Activated CD8-positive, alpha-beta memory T cell treated with anti-CD3 and anti-CD28 coated beads, Interleukin-2, amount 50 U/mL, for 1 hour (primary cell): Measurements from ENCODE around the gene FHAD1.

Source experiments
- DNase-seq: peaks from one replicate; pipeline ENCODE4 v3.0.0-alpha.2; 2020; ENCODE audit errors: extremely low read depth

FHAD1 gene

DNA sequence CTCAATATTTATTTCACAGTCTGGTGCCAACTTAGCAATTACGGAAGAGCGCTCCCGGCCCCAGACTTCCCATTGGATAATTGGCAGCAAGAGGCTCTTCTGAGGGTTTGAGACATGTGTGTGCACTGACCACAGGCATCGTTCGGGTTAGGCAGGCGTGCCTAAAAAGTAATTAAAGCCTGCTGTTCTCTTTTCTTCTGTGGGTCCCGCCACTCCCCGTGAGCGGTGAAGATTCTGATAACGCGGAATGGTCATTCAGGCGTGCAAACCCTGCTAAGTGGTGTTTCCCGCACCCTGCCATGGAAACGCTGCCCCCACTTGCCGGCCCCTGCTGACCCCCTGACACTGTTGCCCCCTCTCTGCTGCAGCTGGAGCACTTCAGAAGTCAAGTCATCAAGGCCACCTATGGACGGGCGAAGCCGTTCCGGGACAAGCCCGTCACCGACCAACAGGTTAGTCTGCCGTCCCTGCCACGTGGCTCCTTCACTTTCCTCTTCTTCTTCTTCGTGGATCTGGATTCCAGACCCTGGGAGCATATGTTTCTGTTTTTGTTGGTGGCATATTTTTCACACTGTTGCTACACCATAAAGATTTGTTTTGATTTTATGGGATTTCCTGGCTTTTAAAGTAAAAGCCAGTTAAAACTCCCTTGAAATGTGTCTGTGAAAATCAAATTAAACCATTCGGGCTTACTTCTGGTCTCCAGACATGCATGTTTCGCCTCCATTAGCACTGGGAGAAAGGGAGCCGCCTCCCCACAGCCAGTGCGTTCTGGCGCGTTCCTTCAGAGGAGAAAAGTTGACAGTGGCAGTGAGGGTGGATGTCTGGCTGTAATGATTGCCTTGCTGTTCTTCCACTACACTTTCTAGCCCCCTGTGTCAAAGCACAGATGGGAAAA lies 79.9 kb downstream of the FHAD1 start:
- DNase-seq, result no peak

GRCh38 chr1:15328351-15329103 lies 81.5 kb downstream of the FHAD1 start:
- no peak for DNase-seq

DNA sequence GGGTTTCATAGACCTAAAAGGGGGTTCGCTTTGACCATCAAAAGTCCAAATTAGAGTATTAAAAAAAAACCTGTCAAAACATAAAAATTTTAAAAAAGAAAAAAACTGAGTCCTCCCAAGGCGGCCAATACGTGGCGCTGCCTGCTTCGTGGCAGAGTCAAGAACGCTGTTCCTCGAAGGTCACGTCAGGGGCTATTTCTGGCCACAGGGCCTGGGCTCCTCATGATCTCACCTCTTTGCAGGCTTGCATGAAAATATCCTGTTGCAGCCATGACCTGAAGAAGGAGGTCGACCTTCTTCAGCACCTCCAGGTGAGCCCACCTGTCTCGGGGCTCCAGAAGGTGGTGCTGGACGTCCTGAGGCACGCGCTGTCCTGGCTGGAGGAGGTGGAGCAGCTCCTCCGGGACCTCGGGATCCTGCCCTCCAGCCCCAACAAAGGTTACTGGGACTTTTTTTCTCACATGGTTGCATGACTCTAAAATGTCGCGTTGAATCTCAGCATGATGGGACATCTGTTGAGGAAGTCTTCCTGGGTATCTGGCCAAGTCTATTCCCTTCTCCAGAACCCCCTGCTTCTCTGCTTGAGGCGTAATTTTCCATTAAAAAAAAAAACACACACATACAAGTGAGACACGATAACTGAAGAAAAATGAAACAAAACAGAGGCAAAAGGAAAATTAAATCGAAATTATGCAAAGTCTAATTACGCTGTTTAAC lies 82.2 kb downstream of the FHAD1 start:
- DNase-seq, result no peak

DNA sequence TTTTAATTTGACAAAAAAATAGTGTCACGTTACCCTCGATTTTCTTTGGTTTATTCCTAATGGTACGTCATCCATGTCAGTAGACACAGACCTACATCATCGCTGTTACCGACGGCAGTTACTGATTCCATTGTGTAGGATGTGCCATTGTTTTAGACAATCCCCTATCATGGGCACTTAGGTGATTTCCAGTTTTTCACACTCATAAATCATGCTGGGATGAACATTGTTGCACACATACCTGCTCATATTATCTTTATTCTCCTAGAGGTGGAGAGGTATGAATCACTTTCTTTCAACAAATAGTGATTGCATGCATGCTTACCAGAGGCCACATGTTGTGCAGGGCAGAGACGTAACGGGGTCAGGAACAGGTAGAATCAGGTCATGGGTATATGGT lies 83.0 kb downstream of the FHAD1 start:
- DNase-seq, result no peak

GRCh38 chr1:15331180-15331579 lies 84.2 kb downstream of the FHAD1 start:
- DNase-seq, result no peak

GRCh38 chr1:15331734-15332133 lies 84.7 kb downstream of the FHAD1 start:
- no peak for DNase-seq

DNA sequence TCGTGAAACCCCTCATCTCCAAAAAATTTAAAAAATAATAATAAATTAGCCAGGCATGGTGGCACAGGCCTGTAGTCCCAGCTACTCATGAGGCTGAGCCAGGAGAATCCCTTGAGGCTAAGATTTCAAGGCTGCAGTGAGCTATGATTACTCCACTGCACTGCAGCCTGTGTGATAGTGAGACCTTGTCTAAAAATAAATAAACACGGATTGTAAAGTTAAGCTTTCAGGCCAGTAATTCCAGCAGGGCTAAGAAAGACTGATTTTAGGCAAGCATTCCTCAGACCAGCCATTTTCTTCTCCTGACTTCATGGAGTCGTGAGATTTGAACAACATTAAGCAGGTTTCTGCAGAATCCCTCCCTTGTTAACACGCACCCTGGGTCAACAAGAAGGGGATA lies 85.5 kb downstream of the FHAD1 start:
- no peak for DNase-seq

GRCh38 chr1:15332952-15333715 lies 86.1 kb downstream of the FHAD1 start:
- no peak for DNase-seq

DNA sequence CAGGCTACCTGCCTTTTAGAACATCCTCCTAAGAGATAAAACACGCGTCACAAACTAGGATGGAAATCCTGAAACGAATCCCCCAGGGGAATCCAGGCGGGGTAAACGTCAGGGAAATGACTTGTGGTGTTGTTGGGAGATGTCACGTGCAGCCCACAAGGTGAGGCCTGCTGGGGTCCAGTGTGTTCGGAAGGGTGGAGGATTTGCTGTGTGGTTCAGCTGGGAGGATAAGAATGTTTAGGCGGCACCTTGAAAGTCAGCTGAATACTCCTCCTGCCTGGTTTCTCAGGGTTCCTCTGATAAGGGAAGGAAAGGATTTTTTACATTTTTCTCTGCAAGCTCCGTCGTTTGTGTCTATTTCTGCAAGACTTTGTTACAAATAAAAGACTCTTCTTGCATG lies 88.0 kb downstream of the FHAD1 start:
- DNase-seq, result no peak

DNA sequence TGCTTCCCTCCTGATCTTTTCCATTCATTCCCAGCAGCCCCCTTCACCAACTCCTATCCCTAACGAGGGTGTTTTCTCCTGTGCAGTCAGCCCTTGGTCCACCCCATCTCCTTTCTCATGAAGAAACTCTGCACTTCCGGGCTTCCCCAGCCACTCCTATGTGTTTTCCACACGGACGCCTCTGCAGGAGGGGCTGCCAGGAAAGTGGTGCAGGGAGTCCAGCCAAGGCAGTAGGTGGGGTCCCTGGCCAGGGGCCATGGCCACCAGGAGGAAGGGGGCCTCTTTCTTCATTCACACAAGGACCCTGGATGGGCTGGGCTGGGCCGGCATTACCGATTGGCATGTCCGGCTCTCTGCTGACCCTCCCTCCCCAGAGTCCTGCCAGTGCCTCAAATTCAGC lies 89.8 kb downstream of the FHAD1 start:
- no peak for DNase-seq

DNA sequence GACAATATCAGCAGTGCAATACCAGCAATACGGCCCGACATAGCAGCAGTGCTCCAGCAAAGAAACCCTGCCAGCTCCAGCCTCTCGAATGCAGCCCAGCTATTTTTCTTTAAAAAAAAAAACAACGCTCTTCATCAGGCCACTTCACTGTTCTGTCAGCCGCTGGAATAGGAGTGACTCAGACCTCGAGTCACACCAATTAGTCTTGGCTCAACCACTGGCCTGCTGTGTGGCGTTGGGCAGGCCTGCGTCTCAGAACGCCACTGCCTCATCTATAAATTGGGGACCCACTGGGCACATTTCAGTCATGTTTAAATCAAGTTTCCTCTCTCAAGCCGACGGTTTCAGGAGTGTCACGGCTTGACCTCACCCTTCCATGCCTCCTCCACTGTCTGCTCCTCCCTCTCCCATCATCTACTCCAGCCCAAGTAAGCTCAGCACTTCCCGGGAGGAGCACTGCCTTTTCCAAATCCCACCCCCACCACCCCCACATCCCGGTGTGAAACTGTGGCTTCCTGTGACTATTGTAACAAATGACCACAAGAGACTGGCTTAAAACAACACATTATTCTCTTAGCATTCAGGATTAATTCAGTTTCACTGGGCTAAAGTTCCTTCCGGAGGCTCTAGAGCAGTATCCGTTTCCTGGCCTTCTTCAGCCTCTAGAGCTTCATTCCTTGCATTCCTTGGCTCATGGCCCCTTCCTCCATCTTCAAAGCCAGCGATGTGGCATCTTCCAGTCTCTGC lies 90.8 kb downstream of the FHAD1 start:
- DNase-seq, result no peak

DNA sequence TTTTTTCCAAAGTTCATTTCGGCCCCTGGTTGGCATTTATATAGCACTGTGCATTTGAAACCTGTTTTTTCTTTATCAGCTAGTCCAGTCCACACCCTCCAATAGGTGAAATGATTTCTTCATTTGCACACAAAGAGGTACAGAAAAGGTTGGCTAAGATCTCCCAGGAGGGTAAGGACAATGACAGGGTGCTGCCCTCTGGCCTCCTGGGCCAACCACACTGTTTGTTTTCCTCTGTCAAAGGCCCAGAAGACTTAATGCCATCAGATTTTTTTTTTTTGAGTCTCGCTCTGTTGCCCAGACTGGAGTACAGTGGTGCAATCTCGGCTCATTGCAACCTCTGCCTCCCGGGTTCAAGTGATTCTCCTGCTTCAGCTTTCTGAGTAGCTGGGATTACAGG lies 92.5 kb downstream of the FHAD1 start:
- DNase-seq, result no peak

- DNase-seq, result no peak
These were observed 94.2 kb downstream of the FHAD1 start for GRCh38 chr1:15341228-15341627.

- DNase-seq, result no peak
These were observed 94.8 kb downstream of the FHAD1 start for GRCh38 chr1:15341634-15342407.

DNA sequence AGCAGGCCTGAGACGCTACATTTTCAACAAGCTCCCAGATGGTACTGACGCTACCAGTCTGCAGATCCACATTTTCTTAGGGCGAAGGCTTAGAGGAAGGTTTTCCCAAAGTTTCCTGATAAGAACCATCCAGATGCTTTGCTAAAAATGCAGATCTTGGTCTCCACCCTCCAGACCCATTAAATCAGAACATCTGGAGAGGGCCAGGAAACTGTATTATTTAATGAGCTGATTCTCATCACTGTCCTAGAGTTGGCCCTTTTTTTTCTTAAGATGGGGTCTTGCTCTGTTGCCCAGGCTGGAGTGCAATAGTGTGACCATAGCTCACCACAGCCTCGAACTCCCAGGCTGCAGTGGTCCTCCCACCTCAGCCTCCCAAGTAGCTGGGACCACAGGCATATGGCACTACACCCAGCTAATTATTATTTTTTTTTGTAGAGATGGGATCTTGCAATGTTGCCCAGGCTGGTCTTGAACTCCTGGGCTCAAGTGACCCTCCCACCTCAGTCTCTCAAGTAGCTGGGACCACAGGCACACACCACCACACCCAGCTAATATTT lies 95.5 kb downstream of the FHAD1 start:
- DNase-seq, result no peak

- DNase-seq, result no peak
These were observed 96.1 kb downstream of the FHAD1 start for GRCh38 chr1:15343099-15343498.

DNA sequence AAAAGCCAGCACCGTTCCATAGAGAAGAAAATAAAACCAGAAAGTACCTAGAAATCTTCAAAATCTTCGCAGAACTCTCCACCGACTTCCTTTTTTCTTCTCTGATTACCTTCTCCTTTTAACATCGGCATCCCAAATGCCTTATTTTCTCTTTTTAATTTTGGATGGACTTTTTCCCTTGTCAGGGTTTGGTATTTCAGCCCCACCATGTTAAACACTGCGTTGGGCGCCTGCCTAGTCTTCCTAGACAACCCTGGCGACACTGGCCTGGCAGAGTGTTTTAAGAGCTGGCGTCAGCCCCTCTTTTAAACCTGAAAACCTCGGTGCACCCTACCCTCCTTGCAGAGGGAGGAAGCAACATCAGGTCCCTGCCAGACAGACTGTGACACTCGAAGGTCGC lies 96.7 kb downstream of the FHAD1 start:
- no peak for DNase-seq

DNA sequence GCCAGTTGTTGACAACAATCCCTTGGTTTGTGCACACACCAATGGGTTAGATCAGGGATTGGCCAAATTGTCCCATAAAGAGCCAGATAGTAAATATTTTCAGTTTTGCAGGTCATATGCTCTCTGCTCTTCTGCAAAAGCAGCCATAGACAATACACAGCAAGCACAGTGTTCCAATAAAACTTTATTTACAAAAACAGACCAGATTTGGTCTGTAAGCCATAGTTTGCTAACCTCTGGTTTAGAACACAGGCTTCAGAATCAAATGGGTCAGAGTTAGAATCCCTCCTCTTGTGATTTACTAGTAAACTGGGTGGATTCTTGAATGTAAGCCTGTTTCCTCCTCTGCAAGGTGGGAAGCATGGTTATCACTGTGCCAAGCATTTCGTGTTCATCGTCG lies 97.4 kb downstream of the FHAD1 start:
- DNase-seq, result no peak

DNA sequence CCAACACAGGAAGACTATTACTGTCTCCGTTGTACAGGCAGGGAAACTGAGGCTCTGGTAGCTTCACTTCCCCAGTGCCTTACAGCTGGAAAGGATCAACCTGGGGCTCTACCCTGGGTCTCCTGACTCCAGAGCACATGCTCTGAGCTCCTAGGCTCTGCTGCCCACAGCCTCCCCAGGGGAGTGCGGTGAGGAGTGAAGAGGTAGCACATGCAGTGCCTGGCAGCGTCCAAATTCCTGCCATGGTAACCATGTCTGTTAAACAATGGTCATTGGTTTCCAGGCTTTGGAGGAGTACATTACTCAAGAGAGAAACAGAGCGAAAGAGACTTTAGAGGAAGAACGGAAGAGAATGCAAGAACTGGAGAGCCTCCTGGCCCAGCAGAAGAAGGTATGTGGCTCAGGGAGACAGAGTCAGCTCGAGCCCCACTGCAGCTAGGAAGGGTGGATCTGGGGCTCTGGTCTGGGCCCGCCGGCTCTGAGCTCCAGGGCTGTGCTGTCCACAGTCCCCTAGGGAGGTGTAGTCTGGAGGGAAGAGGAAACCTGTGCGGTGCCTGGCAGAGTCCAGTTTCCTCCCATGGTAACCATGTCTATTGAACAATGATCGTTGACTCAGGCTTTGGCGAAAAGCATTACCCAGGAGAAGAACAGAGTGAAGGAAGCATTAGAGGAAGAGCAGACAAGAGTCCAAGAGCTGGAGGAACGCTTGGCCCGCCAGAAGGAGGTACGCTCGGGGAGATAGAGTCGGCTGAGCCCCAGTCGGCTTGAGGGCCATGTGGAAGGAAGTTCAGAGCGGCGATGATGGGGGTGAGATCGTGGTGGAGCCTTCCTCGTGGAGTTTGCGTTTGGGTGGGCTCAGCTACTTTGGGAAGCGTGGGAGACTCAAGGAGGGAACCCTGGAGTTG lies 98.0 kb downstream of the FHAD1 start:
- no peak for DNase-seq
